Fibroblast of villous mesenchyme (primary cell): ENCODE measurements around the gene CHTOP. TPM values are rescaled to one million over a fixed set of nuclear protein-coding genes. Genes with fewer than 3 reads are reported as not detected.

ENCODE experiments used
- DNase-seq: peaks from one replicate; pipeline ENCODE4 v3.0.0-alpha.2; 2010; ENCODE audit warnings: low read depth
- H3K4me3 ChIP-seq: 2 replicates; pipeline ENCODE4 v1.5.1; 2011; ENCODE audit warnings: low read depth, mild to moderate bottlenecking, low read length
- total RNA-seq: library from RNA; depleted of rRNA; stranded (reverse); fragments of >200 nt; gene quantifications from 2 replicates; pipeline ENCODE4 v1.2.3, GENCODE V29; 2012
- TF ChIP-seq, protein P1 (sequence below): IDR thresholded peaks from 2 replicates; pipeline ENCODE4 v1.5.1; 2012; ENCODE audit warnings: low read depth, mild to moderate bottlenecking, low read length; ENCODE audit not compliant: insufficient read depth

CHTOP gene
- total RNA-seq, 1 donor = 47.9 TPM

DNA sequence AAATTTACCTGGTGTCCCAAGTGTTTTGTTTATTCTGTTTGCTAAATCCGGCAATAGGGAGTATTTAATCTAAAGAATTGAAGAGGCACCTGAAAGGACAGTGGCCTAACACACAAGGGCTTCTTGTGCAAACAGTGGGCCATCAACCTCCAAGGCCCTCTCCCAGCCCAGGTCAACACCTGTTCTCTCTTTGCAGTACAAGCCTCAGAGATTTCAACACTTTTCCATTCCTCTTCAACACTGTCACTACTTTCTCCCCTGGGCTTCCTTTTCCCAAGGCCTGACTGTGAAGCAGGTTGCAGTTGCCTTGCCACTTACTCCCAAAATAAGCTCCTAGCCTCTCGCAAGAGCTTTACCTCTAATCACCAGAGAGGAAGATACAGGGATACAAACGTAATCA, 21.5 kb downstream of the CHTOP start:
- TF ChIP-seq, protein P1, sequence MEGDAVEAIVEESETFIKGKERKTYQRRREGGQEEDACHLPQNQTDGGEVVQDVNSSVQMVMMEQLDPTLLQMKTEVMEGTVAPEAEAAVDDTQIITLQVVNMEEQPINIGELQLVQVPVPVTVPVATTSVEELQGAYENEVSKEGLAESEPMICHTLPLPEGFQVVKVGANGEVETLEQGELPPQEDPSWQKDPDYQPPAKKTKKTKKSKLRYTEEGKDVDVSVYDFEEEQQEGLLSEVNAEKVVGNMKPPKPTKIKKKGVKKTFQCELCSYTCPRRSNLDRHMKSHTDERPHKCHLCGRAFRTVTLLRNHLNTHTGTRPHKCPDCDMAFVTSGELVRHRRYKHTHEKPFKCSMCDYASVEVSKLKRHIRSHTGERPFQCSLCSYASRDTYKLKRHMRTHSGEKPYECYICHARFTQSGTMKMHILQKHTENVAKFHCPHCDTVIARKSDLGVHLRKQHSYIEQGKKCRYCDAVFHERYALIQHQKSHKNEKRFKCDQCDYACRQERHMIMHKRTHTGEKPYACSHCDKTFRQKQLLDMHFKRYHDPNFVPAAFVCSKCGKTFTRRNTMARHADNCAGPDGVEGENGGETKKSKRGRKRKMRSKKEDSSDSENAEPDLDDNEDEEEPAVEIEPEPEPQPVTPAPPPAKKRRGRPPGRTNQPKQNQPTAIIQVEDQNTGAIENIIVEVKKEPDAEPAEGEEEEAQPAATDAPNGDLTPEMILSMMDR = no peak
- no peak for DNase-seq

DNA sequence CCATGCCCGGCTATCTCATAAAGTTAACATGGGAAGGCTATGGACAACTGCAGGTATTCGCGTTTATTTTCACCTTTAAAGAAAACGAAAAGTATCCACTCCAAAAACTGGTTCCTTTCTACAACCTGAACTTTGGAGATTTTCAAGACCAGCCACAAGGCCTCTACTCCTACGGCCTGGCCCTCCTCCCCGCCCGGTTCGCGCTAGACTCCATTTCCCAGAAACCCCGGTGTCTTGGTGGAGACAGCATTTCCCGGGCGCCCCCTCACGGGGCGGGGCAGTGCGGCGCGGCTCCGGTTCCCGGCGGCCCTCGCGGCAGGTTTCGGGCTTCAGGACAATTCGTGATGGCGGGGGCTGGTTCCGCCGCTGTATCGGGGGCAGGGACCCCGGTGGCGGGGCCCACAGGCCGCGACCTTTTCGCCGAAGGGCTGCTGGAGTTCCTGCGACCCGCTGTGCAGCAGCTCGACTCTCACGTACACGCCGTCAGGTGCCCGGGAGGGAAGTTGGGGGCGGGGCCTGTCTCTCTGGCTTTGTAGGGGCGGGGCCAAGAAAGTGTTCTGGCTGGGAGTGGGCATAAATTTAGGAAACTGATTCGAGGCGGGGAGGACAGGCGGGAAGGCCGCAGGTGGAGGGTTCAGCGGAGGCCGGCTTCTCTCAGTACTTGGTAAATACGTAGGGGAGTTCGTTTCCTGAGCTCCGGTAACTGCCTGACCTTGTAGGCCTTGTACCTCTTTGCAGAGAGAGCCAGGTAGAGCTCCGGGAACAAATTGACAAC, 24.7 kb downstream of the CHTOP start, which contains the start of gene SNAPIN:
SNAPIN (plus strand) TSS at position 304 of the 775 bp plus-strand sequence; CDS start at position 345, 41 bp downstream.
- TF ChIP-seq, protein P1 = peak; percentile 21
- peak within 1 kb of the TSS; percentile 90 for H3K4me3 ChIP-seq
- peak; percentile 83 for DNase-seq

More for the DNA sequence above, 21.5 kb downstream of the CHTOP start:
- H3K4me3 ChIP-seq = no peak overlapping the region

DNA sequence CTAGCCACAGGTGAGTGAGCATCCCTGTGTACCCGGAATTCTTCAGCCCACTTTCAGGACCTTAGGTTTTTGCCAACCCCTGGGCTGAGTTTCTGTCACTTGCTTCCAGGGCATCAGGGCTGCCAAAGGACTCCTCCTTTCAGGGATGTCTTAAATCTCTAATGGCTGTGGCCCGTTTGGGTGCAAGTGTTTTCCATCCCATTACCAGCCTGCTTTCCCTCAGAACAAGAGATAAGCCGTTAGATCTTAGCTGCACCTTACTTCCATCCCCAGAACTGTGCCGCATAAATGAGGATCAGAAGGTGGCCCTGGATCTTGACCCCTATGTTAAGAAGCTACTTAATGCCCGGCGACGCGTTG, 25.3 kb downstream of the CHTOP start:
- TF ChIP-seq, protein P1 = no peak
- peak overlapping the region; percentile 90 for H3K4me3 ChIP-seq
- DNase-seq = no peak

DNA sequence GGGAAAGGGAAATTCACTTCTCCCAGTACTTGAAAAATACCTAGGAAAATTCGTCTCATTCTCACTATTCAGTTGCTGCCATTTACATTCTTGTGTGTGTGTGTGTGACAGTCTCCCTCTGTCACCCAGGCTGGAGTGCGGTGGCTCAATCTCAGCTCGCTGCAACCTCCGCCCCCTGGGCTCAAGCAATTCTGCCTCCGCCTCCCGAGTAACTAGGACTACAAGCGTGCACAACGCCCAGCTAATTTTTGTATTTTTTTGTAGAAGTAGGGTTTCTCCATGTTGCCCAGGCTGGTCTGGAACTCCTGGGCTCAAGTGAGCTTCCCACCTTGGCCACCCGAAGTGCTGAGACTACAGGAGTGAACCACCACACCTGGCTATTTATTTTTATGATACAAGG, 25.8 kb downstream of the CHTOP start:
- peak overlapping the region; percentile 90 for H3K4me3 ChIP-seq
- TF ChIP-seq, protein P1 = no peak
- DNase-seq = no peak

DNA sequence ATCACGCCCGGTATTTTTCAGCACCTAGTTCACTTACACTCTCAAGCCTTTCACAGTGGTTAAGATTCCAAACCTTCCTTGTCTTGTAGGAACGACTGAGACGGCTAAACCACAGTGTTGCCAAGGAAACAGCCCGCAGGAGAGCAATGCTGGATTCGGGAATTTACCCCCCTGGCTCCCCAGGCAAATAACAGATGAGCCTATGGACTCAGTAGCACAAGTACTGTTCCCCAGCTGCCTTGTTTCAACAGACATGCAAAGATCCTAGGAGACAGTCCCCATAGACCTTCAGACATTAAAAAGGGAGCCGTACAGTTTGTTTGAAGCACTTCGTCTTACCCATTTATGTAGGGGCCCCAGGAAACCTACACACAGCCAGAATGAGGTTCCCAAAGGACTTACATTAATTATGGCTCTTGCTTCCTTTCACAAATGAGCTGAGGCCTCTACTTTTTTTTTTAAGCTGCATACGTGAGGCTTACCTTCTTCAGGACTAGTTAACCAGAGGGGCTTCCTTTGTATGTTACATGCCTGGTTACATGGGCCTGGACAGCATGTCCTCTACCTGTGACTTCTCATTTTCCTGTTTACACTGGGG, 27.3 kb downstream of the CHTOP start:
- no peak for DNase-seq
- TF ChIP-seq, protein P1 = no peak
- H3K4me3 ChIP-seq = no peak overlapping the region

DNA sequence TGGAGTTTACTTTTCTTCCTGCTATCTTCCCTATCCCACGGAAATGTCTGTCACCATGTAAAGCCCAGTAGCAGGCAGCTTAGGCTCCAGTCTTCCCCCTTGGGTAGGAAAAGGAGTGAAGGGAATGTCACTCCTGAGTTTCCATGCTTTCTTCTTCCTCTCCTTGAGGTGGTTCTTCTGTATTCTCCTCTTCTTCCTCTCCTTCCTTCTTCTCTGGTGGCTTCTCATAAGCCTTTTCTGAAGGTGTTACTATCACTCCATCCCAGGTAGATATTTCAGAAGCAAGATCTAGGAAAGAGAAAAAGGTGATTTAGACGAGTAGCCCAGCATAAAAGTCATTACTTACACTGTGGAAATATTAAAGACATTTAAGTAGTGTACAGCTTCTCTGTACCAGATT, 28.4 kb downstream of the CHTOP start:
- H3K4me3 ChIP-seq = no peak overlapping the region
- TF ChIP-seq, protein P1 = no peak
- DNase-seq = no peak
